NB4 (cell line): ENCODE results near the gene ZNF783.

ENCODE experiments used
- MYC ChIP-seq: IDR thresholded peaks from 2 replicates; pipeline ENCODE4 v1.6.1; 2011; ENCODE audit warnings: low read depth, low read length
- POLR2A ChIP-seq: IDR thresholded peaks from 2 replicates; pipeline ENCODE4 v1.6.1; 2011; ENCODE audit warnings: mild to moderate bottlenecking; ENCODE audit not compliant: insufficient read length; ENCODE audit errors: extremely low read depth
- TF ChIP-seq, protein P1 (sequence below): IDR thresholded peaks from one replicate; pipeline ENCODE4 v1.5.1; 2012; ENCODE audit warnings: low read depth, low read length
- TF ChIP-seq, protein P2 (sequence below): IDR thresholded peaks from 2 replicates; pipeline ENCODE4 v1.6.1; 2011; ENCODE audit warnings: low read depth, low read length

DNA sequence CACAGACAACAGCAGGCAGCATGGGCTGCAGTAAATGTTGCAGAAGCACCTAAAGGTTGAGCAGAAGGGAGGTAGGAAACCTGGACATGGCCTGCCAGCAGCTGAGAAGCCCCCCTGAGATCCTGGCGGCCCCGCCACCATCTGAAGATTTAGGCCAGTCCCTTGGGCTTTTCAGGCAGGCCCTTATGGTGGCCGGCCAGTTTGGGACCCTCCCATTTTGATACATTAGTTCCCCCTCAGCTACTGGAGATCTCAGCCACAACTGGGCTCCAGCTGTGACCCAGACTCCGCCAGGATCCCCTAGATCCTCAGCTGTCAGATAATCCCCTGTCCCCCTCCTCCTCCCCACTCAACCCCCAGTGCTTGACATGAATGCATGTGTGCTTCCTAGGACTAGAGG is 34.4 kb downstream of the ZNF783 start:
- TF ChIP-seq, protein P1, sequence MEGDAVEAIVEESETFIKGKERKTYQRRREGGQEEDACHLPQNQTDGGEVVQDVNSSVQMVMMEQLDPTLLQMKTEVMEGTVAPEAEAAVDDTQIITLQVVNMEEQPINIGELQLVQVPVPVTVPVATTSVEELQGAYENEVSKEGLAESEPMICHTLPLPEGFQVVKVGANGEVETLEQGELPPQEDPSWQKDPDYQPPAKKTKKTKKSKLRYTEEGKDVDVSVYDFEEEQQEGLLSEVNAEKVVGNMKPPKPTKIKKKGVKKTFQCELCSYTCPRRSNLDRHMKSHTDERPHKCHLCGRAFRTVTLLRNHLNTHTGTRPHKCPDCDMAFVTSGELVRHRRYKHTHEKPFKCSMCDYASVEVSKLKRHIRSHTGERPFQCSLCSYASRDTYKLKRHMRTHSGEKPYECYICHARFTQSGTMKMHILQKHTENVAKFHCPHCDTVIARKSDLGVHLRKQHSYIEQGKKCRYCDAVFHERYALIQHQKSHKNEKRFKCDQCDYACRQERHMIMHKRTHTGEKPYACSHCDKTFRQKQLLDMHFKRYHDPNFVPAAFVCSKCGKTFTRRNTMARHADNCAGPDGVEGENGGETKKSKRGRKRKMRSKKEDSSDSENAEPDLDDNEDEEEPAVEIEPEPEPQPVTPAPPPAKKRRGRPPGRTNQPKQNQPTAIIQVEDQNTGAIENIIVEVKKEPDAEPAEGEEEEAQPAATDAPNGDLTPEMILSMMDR, result no peak
- TF ChIP-seq, protein P2, sequence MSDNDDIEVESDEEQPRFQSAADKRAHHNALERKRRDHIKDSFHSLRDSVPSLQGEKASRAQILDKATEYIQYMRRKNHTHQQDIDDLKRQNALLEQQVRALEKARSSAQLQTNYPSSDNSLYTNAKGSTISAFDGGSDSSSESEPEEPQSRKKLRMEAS, result no peak
- TF ChIP-seq POLR2A, result no peak
- no peak for TF ChIP-seq MYC
